NOMO-1 treated with dmso at 0.1 percent for 144 hours (cell line): ENCODE measurements around the gene ANKRD44.

Experiments used
- DNase-seq: peaks from one replicate; lab custom pipeline; 2025; ENCODE audit not compliant: unreplicated experiment; lab: John Stamatoyannopoulos, UW

The ANKRD44 gene

GRCh38 chr2:197184959-197185586 is 125.5 kb downstream of the ANKRD44 start:
- no peak for DNase-seq

GRCh38 chr2:197183355-197183754 is 127.2 kb downstream of the ANKRD44 start:
- DNase-seq: no peak

DNA sequence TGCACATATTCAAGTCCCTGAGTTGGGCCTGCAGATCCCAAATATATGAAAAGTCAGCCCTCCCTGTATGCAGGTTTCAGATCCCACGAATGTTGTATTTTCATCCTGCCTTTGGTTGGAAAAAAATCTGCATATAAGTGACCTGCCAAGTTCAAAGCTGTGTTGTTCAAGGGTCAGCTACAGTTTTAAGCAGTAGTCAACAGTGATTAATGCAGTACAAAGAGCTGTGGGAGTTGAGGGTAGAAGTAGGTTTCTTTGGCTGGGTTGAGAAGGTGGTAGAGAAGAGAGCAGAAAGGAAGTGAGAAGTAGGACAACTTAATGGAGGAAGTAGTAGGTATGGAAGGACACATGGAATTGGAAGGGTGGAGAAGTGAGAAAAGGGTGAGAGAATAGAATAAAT is 127.9 kb downstream of the ANKRD44 start:
- DNase-seq: no peak

GRCh38 chr2:197181491-197181890 is 129.1 kb downstream of the ANKRD44 start:
- no peak for DNase-seq

DNA sequence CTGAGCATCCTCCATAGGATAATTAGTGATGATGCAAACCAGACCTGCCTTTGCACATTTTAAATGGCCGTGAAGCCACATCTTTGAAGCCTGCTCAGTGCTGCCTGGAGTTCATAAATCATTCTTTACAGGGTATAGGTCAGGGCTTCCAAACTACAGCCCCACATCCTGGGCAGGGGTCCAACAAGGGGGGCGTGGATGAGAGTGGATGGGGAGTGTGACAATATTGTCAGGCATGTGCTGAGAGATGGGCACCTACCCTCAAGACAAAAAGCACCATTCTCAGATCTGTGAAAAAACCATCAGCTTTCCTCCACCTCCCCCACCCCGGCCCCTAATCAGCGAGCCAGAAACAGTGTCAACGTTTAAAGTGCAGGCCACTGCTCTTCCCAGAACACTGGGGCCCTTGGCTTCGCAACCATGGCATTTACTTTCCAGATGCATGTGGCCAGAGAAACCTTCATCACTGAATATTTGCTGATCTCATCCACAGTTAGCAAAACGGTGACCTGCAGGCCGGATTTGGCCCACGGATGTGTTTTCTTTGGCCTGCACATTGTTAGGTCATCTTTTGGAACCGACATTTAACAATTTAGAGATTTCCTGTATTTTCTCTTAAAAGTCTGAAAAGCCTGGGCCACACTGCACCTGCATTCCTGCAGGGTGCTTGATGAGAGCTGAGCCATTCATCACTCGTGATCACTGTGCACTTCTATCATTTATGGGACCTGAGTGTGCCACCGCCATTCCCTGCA is 130.7 kb downstream of the ANKRD44 start:
- DNase-seq: no peak

DNA sequence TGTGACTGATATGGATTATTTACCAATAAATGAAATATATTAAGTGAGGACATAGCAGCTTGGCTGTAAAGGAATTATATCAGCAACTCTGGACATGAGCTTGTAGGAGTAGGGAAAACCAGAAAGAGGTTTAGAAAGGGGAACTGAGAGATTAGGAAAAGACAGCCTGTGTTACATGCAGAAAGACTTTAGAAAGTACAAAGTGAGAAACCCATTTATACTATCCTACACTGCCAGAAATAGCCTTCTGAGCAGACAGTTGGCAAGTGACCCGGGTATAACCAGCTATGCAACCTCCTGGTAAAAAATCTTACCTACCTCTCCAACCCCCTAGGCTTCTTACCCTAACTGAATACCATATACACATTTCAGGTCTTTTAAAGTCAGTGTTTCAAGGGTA is 134.1 kb downstream of the ANKRD44 start:
- no peak for DNase-seq

- no peak for DNase-seq
Measured at GRCh38 chr2:197174539-197175094, 136.0 kb downstream of the ANKRD44 start.

- no peak for DNase-seq
Measured at GRCh38 chr2:197171582-197171981, 139.0 kb downstream of the ANKRD44 start.

DNA sequence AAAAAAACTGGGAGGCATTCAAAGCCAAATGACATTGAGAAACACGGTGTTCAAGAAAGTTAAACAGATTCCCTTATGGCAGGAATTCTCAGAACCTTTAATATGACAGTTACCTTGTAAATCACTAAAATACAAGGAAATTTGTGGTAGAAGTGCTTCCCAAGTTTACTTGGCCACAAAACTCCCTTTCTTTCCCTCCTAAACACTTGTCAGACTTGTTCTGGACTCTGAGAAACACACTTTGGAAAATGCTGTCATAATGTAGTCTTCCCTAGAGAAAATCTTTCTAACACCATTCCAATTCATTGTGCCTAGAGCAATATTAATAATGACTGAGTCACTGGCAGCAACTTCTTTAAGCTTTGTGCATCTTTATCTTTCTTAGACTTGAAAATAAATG is 140.4 kb downstream of the ANKRD44 start:
- no peak for DNase-seq

DNA sequence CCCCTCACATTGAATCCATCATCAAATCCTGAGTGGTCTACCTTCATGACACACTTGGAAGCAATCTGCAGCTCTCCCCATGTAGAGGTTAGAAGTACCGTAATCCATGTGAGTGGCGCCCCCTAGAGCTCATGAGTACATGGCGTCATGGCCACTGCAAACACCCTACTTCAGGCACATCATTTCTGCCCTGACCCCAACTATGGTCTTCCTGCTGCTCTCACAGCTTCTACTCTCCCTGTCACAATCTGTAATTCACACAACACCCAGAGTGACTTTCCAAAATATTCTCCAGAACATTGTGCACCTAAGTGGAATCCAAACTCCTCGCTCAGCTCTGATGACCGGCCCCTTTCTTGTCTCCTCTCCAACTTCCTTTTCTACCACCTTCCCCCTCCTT is 141.9 kb downstream of the ANKRD44 start:
- DNase-seq: no peak

DNA sequence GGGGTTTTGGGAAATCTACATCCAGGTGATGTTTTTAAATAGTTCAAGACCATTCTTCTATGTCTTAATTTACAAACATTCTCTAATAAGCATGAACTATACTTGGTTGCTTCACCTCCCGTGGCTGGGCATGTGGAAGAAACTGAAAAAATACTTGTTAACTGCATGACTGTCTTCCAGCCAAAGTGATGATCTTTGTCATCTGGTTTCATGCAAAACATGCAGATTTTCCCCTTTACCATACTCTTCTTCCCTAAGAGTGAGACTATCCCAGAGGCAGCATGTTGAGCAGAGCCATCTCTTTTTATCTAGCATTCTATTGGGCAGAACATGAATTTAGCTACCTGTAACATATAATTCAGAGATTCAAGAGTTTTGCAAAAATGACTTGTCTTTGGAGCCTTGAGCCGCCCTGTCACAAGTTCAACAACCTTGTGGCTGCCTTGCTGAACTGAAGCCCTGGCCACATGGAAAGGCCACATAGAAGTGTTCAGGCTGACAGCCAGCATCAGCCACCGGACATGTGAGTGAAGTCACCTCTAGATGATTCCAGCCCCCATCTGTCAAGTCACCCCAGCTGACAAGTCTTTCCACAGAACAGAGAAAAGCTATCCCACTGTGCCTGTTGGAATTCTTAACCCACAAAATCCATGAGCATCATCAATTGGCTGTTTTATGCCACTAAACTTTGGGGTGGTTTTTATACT is 142.8 kb downstream of the ANKRD44 start:
- DNase-seq: no peak

DNA sequence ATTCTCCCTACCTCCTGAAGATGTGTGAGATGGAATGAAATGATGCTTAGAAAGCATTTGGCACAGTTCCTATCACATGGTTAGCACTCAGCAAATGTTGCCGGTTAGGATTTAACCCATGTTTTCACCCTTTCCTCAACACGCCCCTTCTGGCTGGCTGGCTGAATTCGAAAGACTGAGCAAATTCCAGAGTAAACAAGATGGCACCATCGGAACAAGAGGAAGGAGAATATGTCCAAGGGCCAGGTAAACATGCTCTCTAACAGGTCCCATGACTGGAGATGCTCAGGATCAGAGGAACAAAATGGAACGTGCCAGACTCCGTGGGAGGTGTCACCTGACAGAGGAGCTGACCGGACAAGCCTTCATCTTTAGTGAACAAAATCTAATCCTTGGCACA is 145.6 kb downstream of the ANKRD44 start:
- no peak for DNase-seq

GRCh38 chr2:197164141-197164754 is 146.3 kb downstream of the ANKRD44 start:
- DNase-seq: no peak

DNA sequence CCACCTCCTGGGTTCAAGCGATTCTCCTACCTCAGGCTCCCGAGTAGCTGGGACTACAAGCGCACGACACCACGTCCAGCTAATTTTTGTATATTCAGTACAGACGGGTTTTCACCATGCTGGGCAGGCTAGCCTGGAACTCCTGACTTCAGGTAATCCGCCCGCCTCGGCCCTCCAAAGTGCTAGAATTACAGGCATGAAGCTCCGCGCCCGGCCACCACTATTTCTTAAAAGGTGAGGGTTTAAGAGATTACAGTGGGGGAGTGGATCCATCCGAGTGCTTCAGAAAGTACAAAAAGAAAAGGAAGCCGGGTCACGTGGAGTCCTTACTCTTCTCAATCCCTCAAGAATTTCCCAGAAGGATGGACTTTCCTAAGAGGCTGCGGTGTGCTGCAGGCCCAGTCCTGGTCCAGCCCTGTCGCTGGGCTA is 146.9 kb downstream of the ANKRD44 start:
- DNase-seq: no peak

- no peak for DNase-seq
Measured at GRCh38 chr2:197161774-197162173, 148.8 kb downstream of the ANKRD44 start.

GRCh38 chr2:197159661-197160211 is 150.8 kb downstream of the ANKRD44 start:
- no peak for DNase-seq

- no peak for DNase-seq
Measured at GRCh38 chr2:197158591-197159550, 151.7 kb downstream of the ANKRD44 start.

DNA sequence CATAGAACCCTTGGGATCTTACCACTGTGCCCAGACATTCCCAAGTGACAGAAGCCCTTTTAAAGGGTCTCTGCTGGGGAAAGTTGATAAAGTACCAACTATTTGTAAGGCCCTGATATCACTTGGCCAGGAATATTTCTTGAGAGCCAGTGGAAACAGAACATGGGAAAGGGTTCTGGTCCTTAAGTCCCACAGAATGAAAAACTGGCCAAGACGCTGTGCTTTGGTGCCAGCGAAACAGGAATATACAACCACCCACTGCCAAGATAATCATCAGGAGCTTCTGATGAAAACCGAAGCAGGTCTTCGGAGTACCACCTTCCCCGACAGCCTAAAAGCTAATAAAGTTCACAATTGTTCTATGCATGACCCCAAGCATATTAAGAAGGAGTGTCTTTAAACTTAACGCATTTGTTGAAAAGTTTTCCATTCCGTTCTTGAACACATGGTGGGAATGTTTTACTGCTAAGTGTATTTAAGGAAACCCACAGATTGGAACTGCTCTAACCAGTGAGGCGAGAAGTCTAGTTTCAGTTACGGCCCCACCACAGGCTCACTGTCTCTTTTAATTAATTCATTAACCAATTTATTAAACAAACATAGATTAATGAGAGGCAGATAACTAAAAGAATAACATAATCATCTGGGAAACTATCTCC is 152.6 kb downstream of the ANKRD44 start:
- no peak for DNase-seq

DNA sequence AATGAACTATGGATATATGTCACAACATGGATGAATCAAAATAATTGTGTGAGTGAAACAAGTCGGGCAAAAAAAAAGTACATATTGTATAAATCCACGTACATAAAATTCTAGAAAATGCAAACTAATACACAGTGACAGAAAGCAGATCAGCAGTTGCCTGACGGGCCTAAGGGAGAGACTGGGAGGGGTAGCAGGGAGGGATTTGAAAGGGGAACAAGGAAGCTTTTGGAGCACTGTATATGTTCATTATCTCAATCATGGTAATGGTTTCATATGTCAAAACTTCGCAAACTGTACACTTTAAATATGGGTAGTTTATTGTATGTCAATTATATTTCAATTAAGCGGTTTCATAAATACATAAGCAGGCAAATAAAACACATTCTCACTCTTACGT is 153.8 kb downstream of the ANKRD44 start:
- no peak for DNase-seq
